HG03575 (cell line): Measurements from ENCODE around the gene SLC25A53.
"Not testable (repeated sequence)": the region's sequence is repeated elsewhere in the genome, so short reads cannot be mapped to it uniquely, and the experiment has no call there.

Experiments used
- ATAC-seq: cut with Tn5 transposase; IDR thresholded peaks from one replicate; pipeline ENCODE4 v1.9.1; 2021; ENCODE audit not compliant: unreplicated experiment, insufficient number of reproducible peaks, low FRiP score; ENCODE audit errors: extremely low read depth

Gene SLC25A53

GRCh38 chrX:104136241-104137019 is 20.4 kb downstream of the SLC25A53 start:
- peak; percentile 66 for ATAC-seq

DNA sequence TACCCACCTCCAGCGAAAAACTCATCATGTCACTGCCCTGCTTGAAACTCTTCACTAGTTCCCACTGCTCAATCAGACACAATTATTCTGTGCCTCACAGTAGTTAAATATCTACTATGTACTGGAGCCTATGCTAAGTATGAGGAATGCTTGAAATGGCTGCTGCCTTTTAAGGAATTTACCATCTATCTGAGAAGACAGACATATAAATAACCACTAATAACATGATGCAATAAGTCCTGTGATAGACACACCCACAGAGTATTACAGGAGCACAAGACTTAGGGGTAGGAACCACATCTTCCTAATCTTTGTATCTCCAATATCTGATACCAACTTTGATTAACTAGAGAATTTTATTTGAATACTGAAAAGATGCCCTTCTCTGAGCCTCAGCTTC is 21.1 kb downstream of the SLC25A53 start:
- no peak for ATAC-seq

DNA sequence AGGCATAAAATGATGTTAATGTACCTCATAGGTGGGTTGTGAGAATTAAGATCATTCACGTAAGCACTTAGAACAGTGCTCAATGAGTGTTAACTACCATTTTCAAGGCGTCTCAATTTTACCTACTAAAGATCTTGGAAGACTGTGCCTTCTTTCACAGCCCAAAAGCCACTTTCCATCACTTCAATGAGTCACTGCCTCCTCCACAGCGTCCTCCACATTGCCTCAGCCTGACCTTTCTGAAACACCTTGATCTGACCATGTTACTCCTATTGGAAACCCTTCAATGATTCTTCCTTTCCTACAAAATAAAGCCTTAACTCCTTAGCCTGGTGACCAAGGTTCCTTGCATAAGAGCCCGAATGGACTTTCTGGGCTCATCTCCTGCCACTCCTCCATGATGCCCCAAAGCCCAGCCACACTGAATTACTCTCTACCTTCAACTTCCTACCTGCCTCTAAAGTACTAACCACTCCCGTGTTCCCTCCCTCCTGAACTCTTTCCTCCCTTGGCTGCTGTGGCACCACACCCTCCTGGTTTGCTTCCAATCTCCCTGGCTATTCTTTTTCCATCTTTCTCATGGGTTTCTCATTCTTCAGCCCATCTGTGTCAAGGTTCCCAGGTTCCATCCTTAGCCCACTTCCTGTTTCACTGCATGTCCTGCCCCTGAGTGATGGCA is 22.1 kb downstream of the SLC25A53 start:
- ATAC-seq = no peak

DNA sequence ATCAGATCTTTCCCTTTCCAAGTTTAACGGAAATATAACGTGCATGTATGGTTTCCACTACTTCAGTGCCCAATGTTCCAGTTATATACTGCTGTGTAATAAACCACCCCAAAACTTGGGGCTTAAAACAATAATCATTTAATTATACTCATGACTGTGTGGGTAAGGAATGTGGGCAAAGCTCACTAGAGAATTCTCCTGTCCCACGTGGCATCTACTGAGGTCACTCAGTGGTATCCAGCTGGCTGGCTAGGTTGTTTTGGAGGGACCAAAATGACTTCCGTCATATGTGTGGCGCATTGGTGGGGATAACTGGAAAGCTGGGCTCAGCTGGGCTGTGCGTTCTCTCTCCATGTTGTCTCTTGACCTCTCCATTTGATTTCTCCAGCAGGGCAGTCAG is 26.0 kb downstream of the SLC25A53 start:
- ATAC-seq = no peak

DNA sequence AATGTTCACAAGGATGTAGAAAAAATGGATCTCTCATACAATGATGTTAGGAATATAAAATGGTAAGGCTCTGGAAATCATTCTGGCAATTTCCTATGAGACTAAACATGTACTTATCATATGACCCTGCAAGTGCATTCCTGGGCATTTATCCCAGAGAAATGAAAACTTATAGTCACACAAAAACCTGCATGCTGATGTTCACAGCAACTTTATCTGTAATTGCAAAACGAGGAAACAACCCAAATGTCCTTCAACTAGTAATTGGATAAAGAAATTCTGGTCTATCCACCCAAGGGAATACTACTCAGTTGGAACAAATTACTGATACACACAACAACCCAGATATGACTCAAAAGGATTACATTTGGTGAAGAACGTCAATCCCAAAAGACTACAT is 30.0 kb downstream of the SLC25A53 start:
- no peak for ATAC-seq

DNA sequence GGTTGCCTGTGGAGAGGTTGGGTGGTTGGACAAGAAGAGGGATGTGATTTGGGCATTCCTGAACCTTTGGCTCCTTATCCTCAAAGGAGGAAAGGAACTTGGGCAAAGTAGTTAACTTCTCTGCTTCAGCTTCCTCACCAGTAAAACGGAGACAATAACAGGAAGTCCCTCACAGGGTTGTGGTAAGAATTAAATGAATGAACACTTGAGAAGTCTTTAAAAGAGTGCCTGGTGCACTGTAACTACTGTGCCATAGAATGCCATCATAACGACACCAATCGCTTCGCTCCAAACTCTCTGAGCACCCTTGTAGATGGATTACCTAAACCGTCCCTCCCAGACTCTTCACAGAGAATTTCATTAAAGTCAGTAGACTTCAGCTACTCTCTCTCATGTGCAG is 34.0 kb downstream of the SLC25A53 start:
- no peak for ATAC-seq

DNA sequence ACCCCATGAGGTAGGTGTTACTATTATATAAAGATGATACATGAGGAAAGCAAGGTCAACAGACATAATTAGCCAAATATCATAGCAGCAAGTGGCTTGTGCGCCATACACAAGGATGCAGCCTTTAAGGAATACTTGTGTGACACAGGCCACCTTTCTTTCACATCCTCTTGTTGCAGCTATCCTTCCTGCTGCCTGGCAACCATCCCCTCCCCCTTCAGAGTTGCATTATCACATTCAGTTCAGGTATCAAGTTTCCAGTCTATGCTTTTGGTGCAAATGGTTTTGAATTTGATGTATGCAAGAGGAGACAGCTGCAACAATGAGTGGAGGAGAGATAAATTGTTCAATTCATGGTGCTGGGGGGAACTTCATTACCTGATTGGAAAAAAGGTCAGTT is 38.0 kb downstream of the SLC25A53 start:
- ATAC-seq = no peak

DNA sequence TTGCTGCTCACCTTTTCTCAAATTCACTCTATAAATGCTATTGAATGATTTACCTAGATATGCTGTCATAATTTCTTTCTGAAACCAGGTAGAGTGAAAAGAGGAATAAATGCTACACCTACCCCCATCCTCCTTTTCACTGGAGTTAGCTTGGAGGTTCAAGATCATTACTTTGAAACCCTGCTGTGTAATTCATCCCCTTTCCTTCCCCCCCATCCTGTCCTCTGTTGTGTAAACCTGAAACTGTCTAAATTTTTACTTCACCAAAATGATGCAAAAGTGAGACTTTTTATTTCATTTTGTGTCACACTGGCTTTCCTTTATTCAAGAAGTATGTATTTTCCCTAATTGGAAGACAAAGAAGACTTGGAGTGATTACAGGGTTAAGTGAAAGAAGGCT is 39.0 kb downstream of the SLC25A53 start:
- ATAC-seq = no peak

- no peak for ATAC-seq
Measured at GRCh38 chrX:104113222-104113965, 43.4 kb downstream of the SLC25A53 start.

DNA sequence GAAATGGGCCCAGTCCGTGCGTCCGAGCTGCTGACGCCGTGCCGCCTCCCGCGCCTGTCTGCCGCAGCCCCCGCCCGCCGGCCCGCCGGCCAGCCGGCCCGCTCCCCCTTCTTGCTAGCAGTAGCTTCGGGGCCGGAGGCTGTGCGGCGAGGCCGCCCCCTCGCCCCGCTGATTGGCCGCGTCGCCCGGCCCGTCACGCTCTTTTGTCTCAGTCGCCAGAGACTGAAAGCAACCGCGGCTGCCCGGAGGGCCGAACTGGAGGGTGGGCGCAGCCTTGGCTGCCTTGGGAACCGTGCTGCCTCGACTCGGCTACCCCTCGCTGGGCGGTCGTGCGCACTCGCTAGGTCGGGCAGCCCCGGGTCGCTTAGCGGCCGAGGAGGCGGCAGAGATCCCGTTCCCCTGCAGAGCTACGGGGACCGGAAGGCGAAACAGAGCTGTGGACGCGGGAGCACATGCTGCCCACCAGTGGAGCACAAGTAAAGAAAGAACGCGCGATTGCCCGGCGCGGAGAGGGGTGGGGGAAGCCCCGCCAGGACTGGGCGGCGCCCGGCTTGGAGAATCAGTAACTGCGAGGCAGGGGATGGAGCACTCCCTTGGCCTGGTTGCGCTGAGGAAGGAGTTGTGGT is 44.4 kb downstream of the SLC25A53 start, which contains the start of gene ZCCHC18:
Gene ZCCHC18, plus strand, starts transcription at position 198 of the 626 bp plus-strand sequence. CDS start 1,589 bp downstream, outside the sequence.
- peak; percentile 37 for ATAC-seq

GRCh38 chrX:104110491-104111240 is 46.1 kb downstream of the SLC25A53 start:
- ATAC-seq = not testable (repeated sequence)

GRCh38 chrX:104108955-104109354 is 47.9 kb downstream of the SLC25A53 start:
- no peak for ATAC-seq

DNA sequence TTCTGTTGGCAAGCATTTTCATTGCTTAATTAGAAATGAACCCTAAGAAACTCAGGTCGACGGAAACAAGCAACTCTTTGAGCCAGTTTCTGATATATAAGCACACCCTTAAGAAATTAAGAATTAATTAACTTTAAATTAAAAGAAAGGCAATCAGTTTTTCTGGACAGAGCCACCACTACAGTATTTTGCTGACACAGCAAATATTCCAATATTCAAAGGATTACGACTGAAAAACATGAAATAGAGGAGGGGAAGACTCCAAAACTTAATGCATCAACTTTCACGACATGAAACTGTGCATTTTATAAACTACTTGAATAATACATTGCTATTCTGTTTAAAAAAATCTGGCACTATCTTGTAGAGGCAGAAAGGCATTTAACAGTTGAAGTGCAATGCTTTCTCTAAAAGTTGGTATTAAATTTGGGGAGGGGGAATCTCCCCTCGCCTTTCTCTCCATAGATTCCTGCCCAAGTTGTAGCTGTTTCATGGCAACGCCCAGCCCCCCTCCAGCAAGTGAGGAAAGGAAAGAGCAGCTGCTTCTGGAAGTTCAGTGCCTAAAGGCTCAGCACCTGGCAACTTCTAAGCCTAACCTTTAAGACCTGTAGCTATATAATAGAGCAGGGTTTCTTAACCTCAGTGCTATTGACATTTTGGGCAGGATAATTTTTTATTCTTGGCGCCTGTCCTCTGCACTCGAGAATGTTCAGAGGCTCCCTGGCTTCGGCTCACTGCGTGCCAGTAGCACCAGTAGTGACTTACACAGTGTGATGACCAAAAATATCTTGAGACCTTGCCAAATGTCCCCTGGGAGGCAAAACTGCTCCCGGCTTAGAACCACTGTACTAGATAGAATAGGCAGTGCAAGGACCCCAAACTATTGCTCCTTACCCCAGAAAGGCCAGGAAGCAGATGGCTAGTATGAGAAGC is 51.2 kb downstream of the SLC25A53 start:
- no peak for ATAC-seq

DNA sequence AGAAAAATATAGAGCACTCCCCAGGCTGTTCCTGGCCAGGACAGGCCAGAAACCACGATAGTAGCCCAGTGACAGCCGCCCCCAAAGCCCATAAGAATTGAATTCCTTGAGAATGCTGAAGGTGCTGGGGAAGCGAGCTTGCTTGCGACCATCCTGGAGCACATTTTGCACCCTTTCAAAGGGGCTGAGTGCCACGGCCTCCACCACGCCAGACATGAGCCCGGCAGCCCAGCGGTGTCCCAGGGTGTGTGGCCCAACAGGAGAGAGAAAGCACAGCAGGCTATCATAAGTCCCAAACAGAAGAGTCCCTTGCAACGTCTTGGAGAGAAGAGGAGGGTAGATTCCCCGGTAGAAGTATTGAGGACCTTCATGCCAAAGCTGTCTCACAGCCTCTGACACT is 52.1 kb downstream of the SLC25A53 start:
- ATAC-seq = no peak

DNA sequence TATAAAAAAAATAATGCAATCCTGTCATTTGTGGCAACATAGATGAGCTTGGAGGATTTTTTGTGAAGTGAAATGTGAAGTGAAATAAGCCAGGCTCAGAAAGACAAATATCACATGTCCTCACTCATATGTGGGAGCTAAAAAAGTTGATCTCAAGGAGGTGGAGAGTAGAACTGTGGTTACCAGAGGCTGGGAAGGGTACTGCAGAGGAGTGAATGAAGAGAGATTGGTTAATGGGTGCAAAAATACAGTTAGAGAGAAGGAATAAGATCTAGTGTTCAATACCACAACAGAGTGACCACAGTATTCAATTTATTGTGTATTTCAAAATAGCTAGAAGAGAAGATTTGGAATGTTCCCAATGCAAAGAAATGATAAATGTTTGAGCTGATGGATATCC is 57.9 kb downstream of the SLC25A53 start:
- no peak for ATAC-seq

DNA sequence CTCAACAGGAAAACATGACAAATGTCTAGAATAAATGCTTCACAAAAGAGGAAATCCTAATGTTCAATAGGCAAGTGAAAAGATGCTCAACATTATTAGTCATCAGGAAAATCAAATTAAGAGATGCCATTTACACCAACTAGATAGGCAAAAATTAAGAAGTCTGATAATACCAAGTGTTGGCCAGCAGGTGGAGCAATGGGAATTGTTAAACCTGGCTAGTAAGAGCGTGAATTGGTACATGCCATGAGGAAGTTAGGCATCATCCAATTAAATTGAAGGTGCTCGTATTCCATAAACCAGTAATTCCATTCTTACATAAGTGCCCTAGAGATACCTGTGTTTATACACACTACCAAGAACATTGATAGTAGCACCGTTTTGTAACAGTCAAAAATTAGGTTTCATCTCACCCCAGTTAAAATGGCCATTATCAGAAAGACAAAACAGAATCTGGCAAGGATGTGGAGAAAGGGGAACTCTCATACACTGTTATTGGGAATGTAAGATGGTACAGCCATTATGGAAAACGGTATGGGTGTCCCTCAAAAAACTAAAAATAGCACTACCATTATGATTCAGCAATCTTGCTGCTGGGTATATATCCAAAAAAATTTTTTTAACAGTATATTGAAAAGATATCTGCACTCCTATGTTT is 58.5 kb downstream of the SLC25A53 start:
- ATAC-seq = peak; percentile 82

DNA sequence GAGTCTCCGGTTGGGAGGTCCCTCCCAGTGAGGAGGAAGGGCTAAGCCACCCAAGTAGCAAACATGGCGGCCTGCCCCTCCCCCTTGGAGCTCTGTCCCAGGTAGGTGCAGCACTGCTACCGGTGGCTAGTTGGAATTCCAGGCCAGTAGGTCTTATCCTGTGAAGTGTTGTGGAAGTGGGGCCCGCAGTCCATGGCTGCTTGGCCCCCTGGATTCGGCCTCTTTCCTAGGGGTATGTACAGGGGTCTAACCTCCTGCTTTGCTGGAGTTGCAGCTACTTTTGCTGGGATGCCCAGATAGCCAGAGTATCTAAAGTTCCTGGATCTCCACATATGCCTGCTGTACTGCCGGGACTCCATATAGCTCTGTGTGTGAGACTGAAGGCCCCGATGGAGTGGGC is 70.9 kb downstream of the SLC25A53 start:
- ATAC-seq = no peak
